ENCODE measurements around the gene MON1B.

DNA sequence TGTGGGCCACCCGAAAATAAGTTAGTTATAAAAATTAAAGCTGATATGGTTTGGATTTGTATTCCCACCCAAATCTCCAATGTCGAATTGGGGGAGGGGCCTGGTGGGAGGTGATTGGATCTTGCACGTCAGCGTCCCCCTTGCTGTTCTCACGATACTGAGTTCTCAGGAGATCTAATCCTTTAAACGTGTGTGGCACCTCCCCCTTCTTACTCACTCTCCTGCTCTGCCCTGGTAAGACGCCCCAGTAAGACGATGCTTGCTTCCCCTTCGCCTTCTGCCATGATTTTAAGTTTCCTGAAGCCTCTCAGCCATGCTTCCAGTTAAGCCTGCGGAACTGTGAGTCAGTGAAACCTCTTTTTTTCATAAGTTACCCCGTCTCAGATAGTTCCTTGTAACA is 43.6 kb downstream of the MON1B start:
- TF ChIP-seq, protein P1, sequence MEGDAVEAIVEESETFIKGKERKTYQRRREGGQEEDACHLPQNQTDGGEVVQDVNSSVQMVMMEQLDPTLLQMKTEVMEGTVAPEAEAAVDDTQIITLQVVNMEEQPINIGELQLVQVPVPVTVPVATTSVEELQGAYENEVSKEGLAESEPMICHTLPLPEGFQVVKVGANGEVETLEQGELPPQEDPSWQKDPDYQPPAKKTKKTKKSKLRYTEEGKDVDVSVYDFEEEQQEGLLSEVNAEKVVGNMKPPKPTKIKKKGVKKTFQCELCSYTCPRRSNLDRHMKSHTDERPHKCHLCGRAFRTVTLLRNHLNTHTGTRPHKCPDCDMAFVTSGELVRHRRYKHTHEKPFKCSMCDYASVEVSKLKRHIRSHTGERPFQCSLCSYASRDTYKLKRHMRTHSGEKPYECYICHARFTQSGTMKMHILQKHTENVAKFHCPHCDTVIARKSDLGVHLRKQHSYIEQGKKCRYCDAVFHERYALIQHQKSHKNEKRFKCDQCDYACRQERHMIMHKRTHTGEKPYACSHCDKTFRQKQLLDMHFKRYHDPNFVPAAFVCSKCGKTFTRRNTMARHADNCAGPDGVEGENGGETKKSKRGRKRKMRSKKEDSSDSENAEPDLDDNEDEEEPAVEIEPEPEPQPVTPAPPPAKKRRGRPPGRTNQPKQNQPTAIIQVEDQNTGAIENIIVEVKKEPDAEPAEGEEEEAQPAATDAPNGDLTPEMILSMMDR (IDR thresholded peaks at IDR 0.05): no peak
- no peak for TF ChIP-seq POLR2A (IDR thresholded peaks at IDR 0.05)
